Keratinocyte (primary cell): Measurements from ENCODE around the gene RAP1GAP. TPM values are rescaled to one million over a fixed set of nuclear protein-coding genes. Genes with fewer than 3 reads are reported as not detected.

Source experiments
- DNase-seq: peaks from one replicate; pipeline ENCODE4 v3.0.0-alpha.2; 2011; ENCODE audit warnings: low read depth, missing footprints, low spot score
- FAIRE-seq: peaks from 2 replicates; lab custom pipeline; 2011; peaks lifted over from hg19 to GRCh38; lab: Jason Lieb, UNC
- H2AFZ ChIP-seq: 2 replicates; pipeline ENCODE4 v1.6.0; 2012; ENCODE audit warnings: low read length, control low read depth, inconsistent platforms; ENCODE audit not compliant: control insufficient read depth
- H3K27ac ChIP-seq: 2 replicates; pipeline ENCODE4 v1.5.1; 2011; ENCODE audit warnings: low read length; ENCODE audit not compliant: control insufficient read depth, insufficient read depth
- H3K27me3 ChIP-seq: 3 replicates; pipeline ENCODE4 v1.6.0; 2011; ENCODE audit warnings: low read length; ENCODE audit not compliant: control insufficient read depth, insufficient read depth; ENCODE audit errors: extremely low read depth
- H3K36me3 ChIP-seq, 2 experiments: 2 replicates in 1 of 2; 3 replicates in 1 of 2; pipeline ENCODE4 v1.5.1; 2011; ENCODE audit warnings: low read length in 2 of 2, mild to moderate bottlenecking in 1 of 2; ENCODE audit not compliant: control insufficient read depth in 2 of 2, insufficient read depth in 2 of 2; ENCODE audit errors: extremely low read depth in 1 of 2
- H3K4me1 ChIP-seq: 3 replicates; pipeline ENCODE4 v1.5.1; 2011; ENCODE audit warnings: low read length; ENCODE audit not compliant: control insufficient read depth, insufficient read depth; ENCODE audit errors: extremely low read depth
- H3K4me2 ChIP-seq: 3 replicates; pipeline ENCODE4 v1.6.0; 2011; ENCODE audit warnings: low read depth, low read length; ENCODE audit not compliant: control insufficient read depth, insufficient read depth; ENCODE audit errors: extremely low read depth
- H3K4me3 ChIP-seq, 3 experiments: fragments of 200-600 bp in 1 of 3; sonication (generic) in 1 of 3; 2 replicates in 2 of 3; 3 replicates in 1 of 3; pipeline ENCODE4 v1.5.1; 2011 to 2016; ENCODE audit warnings: low read length in 3 of 3, mild to moderate bottlenecking in 3 of 3, control low read depth in 2 of 3, inconsistent platforms in 1 of 3, low read depth in 1 of 3, mixed read lengths in 1 of 3, mixed run types in 1 of 3, moderate library complexity in 1 of 3; ENCODE audit not compliant: control insufficient read depth in 2 of 3, insufficient read depth in 2 of 3; ENCODE audit errors: extremely low read depth in 1 of 3
- H3K79me2 ChIP-seq: 2 replicates; pipeline ENCODE4 v1.6.0; 2012; ENCODE audit warnings: low read length; ENCODE audit not compliant: control insufficient read depth, insufficient read depth
- H3K9ac ChIP-seq: 3 replicates; pipeline ENCODE4 v1.6.0; 2011; ENCODE audit warnings: low read length; ENCODE audit not compliant: control insufficient read depth, insufficient read depth; ENCODE audit errors: extremely low read depth
- H3K9me1 ChIP-seq: 3 replicates; pipeline ENCODE4 v1.6.0; 2011; ENCODE audit warnings: low read length; ENCODE audit not compliant: control insufficient read depth, insufficient read depth; ENCODE audit errors: extremely low read depth
- H3K9me3 ChIP-seq: 2 replicates; pipeline ENCODE4 v1.5.1; 2012; ENCODE audit warnings: low read depth, low read length; ENCODE audit not compliant: control insufficient read depth
- H4K20me1 ChIP-seq: 3 replicates; pipeline ENCODE4 v1.6.0; 2011; ENCODE audit warnings: low read length; ENCODE audit not compliant: control insufficient read depth, insufficient read depth; ENCODE audit errors: extremely low read depth
- EZH2 ChIP-seq: IDR thresholded peaks from one replicate; pipeline ENCODE4 v1.6.1; 2012; ENCODE audit warnings: inconsistent platforms, mild to moderate bottlenecking, low read length, moderate library complexity
- dilution Hi-C: fragments of 300-500 bp; cut with MboI; formaldehyde crosslinking; loops from one replicate; pipeline ENCODE4 v1.7.0; 2020; ENCODE audit warnings: low sequenced_read_pairs; ENCODE audit not compliant: extremely low pct_ligation_motif_present
- polyA plus RNA-seq, 5 experiments: library from polyadenylated mRNA; depleted of rRNA in 3 of 5; stranded (reverse) in 3 of 5; stranded (forward) in 1 of 5; unstranded in 1 of 5; fragments of >200 nt; gene quantifications; 1 replicate in 1 of 5; 2 replicates in 3 of 5; 3 replicates in 1 of 5; pipeline versions ENCODE4 v1.2.1 to v1.2.3, GENCODE V29; 2011 to 2012; ENCODE audit warnings: missing spikeins in 2 of 5, low read depth in 1 of 5, low replicate concordance in 1 of 5
- TF ChIP-seq, protein P1 (sequence below), 3 experiments: IDR thresholded peaks in 1 of 3; conservative IDR thresholded peaks in 1 of 3; optimal IDR thresholded peaks in 1 of 3; 2 replicates in 2 of 3; 3 replicates in 1 of 3; pipeline versions ENCODE3 to v1.5.1; 2011; ENCODE audit warnings: low read length in 3 of 3, mild to moderate bottlenecking in 3 of 3, moderate library complexity in 2 of 3, control low read depth in 1 of 3, inconsistent platforms in 1 of 3; ENCODE audit not compliant: insufficient read depth in 2 of 3; ENCODE audit errors: extremely low read depth in 1 of 3

The RAP1GAP gene
- polyA plus RNA-seq, 1 donor (not counting 4 experiments of a cell fraction or from before 2014, with no cell fraction given): 1.1 TPM

DNA sequence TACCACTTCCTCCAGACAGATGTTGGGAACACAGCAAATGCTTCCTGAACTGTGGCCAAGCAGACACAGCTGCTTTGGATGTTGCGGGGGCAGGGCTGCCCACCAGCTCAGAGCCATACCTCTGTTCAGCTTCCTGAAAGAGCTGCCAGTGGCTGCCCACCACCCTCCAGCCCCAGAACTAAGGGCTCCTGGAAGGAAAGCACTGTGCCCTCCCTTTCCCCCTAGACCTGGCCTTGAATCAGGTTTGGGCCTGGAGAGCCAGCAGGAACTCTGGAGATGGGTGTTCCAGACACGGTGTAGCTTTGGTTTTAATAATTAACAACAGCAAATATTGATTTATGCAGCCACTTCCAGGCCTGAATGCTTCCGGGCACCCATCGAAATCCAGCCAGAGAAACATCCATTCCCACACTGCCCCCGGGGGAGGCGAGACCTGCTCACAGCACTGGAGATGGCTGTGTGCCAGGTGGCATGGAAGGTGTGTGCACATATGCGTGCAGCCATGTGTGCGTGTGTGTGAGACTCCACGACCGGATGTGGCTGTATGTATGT lies 45.7 kb downstream of the RAP1GAP start:
- H3K9me3 ChIP-seq: no peaks in the 10 kb centered on the region
- H3K4me2 ChIP-seq: no peak overlapping the region
- TF ChIP-seq EZH2: no peak
- TF ChIP-seq, protein P1, sequence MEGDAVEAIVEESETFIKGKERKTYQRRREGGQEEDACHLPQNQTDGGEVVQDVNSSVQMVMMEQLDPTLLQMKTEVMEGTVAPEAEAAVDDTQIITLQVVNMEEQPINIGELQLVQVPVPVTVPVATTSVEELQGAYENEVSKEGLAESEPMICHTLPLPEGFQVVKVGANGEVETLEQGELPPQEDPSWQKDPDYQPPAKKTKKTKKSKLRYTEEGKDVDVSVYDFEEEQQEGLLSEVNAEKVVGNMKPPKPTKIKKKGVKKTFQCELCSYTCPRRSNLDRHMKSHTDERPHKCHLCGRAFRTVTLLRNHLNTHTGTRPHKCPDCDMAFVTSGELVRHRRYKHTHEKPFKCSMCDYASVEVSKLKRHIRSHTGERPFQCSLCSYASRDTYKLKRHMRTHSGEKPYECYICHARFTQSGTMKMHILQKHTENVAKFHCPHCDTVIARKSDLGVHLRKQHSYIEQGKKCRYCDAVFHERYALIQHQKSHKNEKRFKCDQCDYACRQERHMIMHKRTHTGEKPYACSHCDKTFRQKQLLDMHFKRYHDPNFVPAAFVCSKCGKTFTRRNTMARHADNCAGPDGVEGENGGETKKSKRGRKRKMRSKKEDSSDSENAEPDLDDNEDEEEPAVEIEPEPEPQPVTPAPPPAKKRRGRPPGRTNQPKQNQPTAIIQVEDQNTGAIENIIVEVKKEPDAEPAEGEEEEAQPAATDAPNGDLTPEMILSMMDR (optimal IDR thresholded peaks at IDR 0.05 in 1 of 3, IDR thresholded peaks at IDR 0.05 in 1 of 3, conservative IDR thresholded peaks at IDR 0.05 in 1 of 3; ENCODE audit: extremely low read depth in 1 of 3, insufficient read depth in 2 of 3, low read length in 3 of 3): no peak
- FAIRE-seq (no peak), DNase-seq (no peak)
- no peaks in the 10 kb centered on the region for H3K36me3 ChIP-seq
- no peak overlapping the region for H3K4me3 ChIP-seq
- dilution Hi-C loops: no loop called here
- peaks cover 27% of the 10 kb centered on the region for H3K4me1 ChIP-seq
- H3K27ac ChIP-seq: no peak overlapping the region
- no peaks in the 10 kb centered on the region for H3K9me1 ChIP-seq
- H4K20me1 ChIP-seq: no peaks in the 10 kb centered on the region
- H3K9ac ChIP-seq: no peak overlapping the region
- peaks cover 24% of the 10 kb centered on the region for H3K27me3 ChIP-seq
- no peak overlapping the region for H2AFZ ChIP-seq
- H3K79me2 ChIP-seq: no peaks in the 10 kb centered on the region

- H3K36me3 ChIP-seq: no peaks in the 10 kb centered on the region
- dilution Hi-C loops: no loop called here
- H4K20me1 ChIP-seq: no peaks in the 10 kb centered on the region
- no peaks in the 10 kb centered on the region for H3K9me3 ChIP-seq
- H3K4me2 ChIP-seq: peak overlapping the region; percentile 73
- H3K9ac ChIP-seq: peak overlapping the region; percentile 36
- H3K27ac ChIP-seq: no peak overlapping the region
- H3K27me3 ChIP-seq: peaks cover 30% of the 10 kb centered on the region
- peaks cover 25% of the 10 kb centered on the region for H3K4me1 ChIP-seq
- H3K4me3 ChIP-seq: peak overlapping the region; percentile 16 to 51 (median 32)
- no peak for TF ChIP-seq EZH2
- TF ChIP-seq, protein P1 (optimal IDR thresholded peaks at IDR 0.05 in 1 of 3, IDR thresholded peaks at IDR 0.05 in 1 of 3, conservative IDR thresholded peaks at IDR 0.05 in 1 of 3; ENCODE audit: extremely low read depth in 1 of 3, insufficient read depth in 2 of 3, low read length in 3 of 3): no peak
- no peak for DNase-seq
- FAIRE-seq: no peak
- H3K79me2 ChIP-seq: no peaks in the 10 kb centered on the region
- H2AFZ ChIP-seq: peak overlapping the region; percentile 82
- H3K9me1 ChIP-seq: no peaks in the 10 kb centered on the region
Observed at GRCh38 chr1:21622466-21623315, 46.5 kb downstream of the RAP1GAP start.
